HL-60/S4 treated with retinoic acid at 250 ng/mL for 4 days and 3 days (cell line): Measurements from ENCODE around the gene APCDD1.
"Not testable (repeated sequence)": the region's sequence is repeated elsewhere in the genome, so short reads cannot be mapped to it uniquely, and the experiment has no call there.

ENCODE experiments used
- in situ Hi-C: fragments of 300-500 bp; cut with MboI; formaldehyde crosslinking; loops from 2 replicates; pipeline ENCODE4 v1.7.0; 2022; ENCODE audit warnings: low sequenced_read_pairs

The APCDD1 gene

DNA sequence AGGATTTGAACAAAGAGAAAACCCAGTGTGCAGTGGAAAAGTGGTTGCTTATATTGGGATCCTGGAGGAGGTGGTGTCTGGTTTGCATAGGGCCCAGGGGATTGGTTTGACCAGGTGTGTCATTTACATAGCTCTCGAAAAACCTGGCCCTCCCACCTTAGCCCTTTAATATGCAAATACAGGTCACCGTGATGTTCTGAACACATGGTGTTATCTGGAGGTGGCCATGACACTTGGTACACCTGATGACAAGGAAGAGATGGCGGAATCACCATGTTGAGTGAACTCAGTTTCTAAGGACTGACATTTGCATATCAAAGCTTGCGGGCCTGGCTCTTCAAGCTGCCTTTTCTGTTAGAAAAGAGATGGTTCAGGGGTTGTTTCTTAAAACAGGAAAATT, 69.1 kb downstream of the APCDD1 start:
- in situ Hi-C loops, result loop anchor here (5.0 to 25.0 kb wide), 2 partner anchors 551 to 961 kb away; no protein-coding TSS in a partner anchor

DNA sequence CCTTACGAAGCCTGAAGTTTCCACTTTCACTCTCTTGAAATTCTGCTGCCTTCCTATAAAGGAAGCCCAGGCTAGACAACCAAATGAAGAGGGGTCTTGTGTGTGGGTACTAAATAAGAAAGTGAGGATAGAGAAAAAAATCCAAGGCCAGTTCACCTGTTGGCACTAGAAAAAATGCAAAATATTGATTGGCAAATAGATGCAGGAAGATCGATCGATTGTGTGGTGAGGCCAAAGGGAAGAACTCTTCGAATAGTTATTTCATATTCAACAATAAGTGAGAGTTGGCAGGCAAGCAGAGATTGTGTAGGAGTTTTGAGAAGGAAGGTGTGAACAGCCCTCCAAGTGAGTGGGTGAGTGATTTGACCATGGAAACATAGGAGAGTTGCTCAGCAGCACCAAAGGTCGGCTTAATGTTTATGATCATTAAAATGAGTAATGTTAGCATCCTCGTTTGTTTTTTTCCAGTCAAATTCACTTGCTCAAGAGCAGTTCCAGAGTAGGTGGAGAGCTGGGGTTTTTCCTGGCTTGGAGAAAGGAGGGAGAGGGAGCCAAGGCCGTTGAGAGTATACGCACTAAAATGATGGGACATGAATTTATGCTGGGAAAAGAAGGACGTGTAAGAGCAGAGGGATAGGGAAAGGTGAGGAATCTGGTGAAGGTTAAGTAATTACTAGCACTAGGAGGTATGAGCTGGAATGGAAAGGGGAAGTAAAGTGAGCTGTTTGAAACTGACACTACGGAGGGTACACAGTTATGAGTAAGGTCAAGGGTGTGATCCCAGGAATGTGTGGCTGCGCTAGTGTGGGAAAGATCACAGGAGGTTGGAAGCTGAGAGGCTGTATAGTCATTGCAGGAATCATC, 70.3 kb downstream of the APCDD1 start:
- in situ Hi-C loops, result loop anchor here (5.0 to 25.0 kb wide), 2 partner anchors 552 to 962 kb away; no protein-coding TSS in a partner anchor

DNA sequence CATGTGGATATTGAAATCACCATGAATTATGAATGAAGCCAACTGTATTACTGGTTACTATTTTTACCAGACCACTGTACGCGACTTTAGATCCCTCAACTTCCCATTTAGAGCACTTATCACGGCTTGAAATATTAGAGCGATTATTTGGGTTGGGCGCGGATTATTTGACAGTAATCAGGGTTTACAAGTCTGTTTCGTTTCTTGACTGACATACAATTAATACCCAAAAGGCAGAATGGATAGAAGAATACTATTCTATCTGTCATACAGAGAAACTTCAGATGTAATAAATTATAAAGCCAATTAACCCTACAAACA, 70.9 kb downstream of the APCDD1 start:
- in situ Hi-C loops, result no loop called here

- in situ Hi-C loops, result no loop called here
These were observed 71.5 kb downstream of the APCDD1 start, which contains the start of gene NAPG for GRCh38 chr18:10525697-10526560. NAPG (plus strand) TSS chr18:10526027; CDS start chr18:10526103, 76 bp downstream.

GRCh38 chr18:10526561-10526949, 72.1 kb downstream of the APCDD1 start:
- in situ Hi-C loops, result no loop called here

DNA sequence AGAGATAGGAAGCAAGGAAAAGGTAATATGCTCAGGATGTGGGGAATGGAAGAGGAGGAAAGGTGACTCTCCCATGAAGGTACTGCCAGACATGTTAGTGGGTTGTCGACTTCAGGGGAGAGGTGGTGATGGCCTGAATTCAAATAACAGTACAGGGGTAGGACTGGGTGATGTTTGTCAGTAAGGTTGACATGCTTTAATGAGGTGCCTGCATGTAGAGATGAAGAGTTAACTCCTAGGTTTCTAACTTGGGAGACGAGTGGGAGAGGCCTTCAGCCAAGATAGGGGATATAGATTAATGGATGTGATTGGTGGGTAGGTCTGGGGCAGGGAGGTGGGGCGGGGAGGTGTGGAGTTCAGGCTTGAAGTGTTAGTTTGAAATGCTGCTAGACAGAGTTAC, 74.0 kb downstream of the APCDD1 start:
- in situ Hi-C loops, result no loop called here

- in situ Hi-C loops, result no loop called here
These were observed 75.6 kb downstream of the APCDD1 start for GRCh38 chr18:10530002-10530401.

DNA sequence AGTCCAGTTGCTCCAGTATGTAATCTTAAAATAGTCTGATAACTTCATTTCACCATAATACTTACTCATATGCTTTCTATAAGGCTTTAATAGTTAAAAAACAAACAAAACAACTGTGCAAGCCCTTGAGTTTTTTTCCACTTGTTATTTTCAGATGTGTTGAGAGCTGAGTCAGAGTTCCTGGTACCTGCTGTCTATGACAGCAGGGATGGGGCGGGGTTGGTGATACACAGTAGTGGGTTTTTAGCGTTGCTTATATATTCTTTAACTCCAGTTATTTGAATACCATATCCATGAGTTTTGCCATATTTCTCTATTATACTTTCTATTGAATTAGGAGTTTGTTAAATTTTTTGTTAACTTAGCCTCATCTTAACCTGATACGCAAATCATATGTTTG, 76.4 kb downstream of the APCDD1 start:
- in situ Hi-C loops, result no loop called here

- in situ Hi-C loops, result no loop called here
These were observed 78.7 kb downstream of the APCDD1 start for GRCh38 chr18:10533111-10533510.

DNA sequence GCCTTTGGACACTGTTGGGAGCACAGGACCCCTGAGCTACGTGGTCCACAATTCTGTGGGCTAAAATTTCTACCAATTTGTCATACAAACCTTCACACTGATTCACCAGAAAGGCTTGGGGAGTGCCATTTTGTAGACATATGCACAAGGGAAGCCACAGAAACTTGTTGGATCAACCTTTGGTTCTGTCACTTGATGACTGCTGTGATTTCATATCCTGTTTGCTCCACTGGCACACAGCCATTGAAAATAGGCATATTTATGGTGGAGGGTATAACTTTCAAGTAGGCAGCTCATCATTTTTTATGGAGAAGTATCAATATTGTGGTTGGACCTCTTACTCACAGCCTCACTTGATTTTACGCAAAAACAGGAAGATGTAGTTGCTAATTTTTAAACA, 81.8 kb downstream of the APCDD1 start:
- in situ Hi-C loops, result no loop called here

- in situ Hi-C loops, result no loop called here
These were observed 83.3 kb downstream of the APCDD1 start for GRCh38 chr18:10537765-10538164.

DNA sequence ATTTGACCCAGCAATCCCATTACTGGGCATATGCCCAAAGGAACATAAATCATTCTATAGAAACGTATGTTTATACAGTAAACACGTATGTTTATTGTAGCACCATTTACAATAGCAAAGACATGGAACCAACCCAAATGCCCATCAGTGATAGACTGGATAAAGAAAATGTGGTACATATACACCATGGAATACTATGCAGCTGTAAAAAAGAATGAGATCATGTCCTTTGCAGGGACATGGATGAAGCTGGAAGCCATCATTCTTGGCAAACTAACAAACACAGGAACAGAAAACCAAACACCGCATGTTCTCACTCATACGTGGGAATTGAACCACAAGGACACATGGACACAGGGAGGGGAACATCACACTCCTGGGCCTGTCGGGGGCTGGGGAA, 84.7 kb downstream of the APCDD1 start:
- in situ Hi-C loops, result not testable (repeated sequence)
